HCT116 (cell line): ENCODE measurements around the gene CCDC15. TPM values are rescaled to one million over a fixed set of nuclear protein-coding genes. Genes with fewer than 3 reads are reported as not detected.

Experiments used
- ATAC-seq: fragments of 200-7000 bp; cut with Tn5 transposase; 2 replicates; pipeline ENCODE4 v1.9.1; 2020; ENCODE audit warnings: mild to moderate bottlenecking, moderate library complexity
- BruUV-seq: library from RNA; stranded (reverse); fragments of 400-500 nt; replicated peaks from 2 replicates; lab custom pipeline; 2021; lab: Mats Ljungman, UMichigan
- CTCF ChIA-PET: fragments of 300-600 bp; sonication (Branson Sonifier 250); formaldehyde crosslinking; loops from one replicate; lab custom pipeline; 2021; ENCODE audit warnings: antibody characterized with exemption; lab: Charles Lee
- POLR2A ChIA-PET: fragments of 300-600, 350-600 bp; sonication (Branson Sonifier 250); formaldehyde crosslinking; loops from one replicate; lab custom pipeline; 2021; ENCODE audit warnings: antibody characterized with exemption; lab: Charles Lee
- RAD21 ChIA-PET, 2 experiments: fragments of 300-600 bp; sonication (Branson Sonifier 250); formaldehyde crosslinking; loops; one replicate each; lab custom pipeline; 2023; ENCODE audit warnings: low total read pairs in 2 of 2; ENCODE audit not compliant: uncharacterized antibody in 2 of 2, unreplicated experiment in 2 of 2, low non-redundant PET in 1 of 2; lab: Charles Lee
- DNase-seq: peaks from one replicate; pipeline ENCODE4 v3.0.0-alpha.2; 2010; ENCODE audit warnings: low read depth, low spot score
- H2AFZ ChIP-seq: fragments of 200-600 bp; shearing (Covaris generic), sonication (generic); 2 replicates; pipeline ENCODE4 v1.6.1; 2017; ENCODE audit warnings: low read depth, mixed run types, mixed read lengths, antibody characterized with exemption, low read length; ENCODE audit not compliant: poor library complexity, severe bottlenecking
- H3K27ac ChIP-seq: 2 replicates; pipeline ENCODE4 v1.5.1; 2012; ENCODE audit warnings: low read depth, low read length
- H3K27me3 ChIP-seq: fragments of 200-600 bp; sonication (generic); 2 replicates; pipeline ENCODE4 v1.6.1; 2016; ENCODE audit warnings: mixed run types, low read length, mixed read lengths; ENCODE audit not compliant: insufficient read depth
- H3K36me3 ChIP-seq, 2 experiments: fragments of 200-500 bp in 1 of 2; fragments of 200-600 bp in 1 of 2; sonication (Bioruptor generic) in 1 of 2; sonication (generic) in 1 of 2; 2 replicates each; pipeline versions ENCODE4 v1.5.1 to v1.6.1; 2014 to 2016; ENCODE audit warnings: low read length in 2 of 2, inconsistent platforms in 1 of 2, mixed read lengths in 1 of 2, mixed run types in 1 of 2; ENCODE audit not compliant: insufficient read depth in 2 of 2, control insufficient read depth in 1 of 2
- H3K4me1 ChIP-seq, 2 experiments: fragments of 200-600 bp in 1 of 2; sonication (generic) in 1 of 2; 2 replicates each; pipeline versions ENCODE4 v1.5.1 to v1.6.1; 2012 to 2017; ENCODE audit warnings: low read length in 2 of 2, inconsistent platforms in 1 of 2, mild to moderate bottlenecking in 1 of 2, mixed read lengths in 1 of 2, mixed run types in 1 of 2, moderate library complexity in 1 of 2; ENCODE audit not compliant: insufficient read depth in 2 of 2, control insufficient read depth in 1 of 2
- H3K4me2 ChIP-seq: fragments of 200-600 bp; sonication (generic); 2 replicates; pipeline ENCODE4 v1.6.1; 2017; ENCODE audit warnings: mixed run types, low read length, mixed read lengths
- H3K4me3 ChIP-seq, 2 experiments: fragments of 200-600 bp in 1 of 2; sonication (generic) in 1 of 2; replicated peaks in 1 of 2; 2 replicates each; pipeline ENCODE4 v1.5.1; 2011 to 2016; ENCODE audit warnings: low read length in 2 of 2, control low read depth in 1 of 2, low read depth in 1 of 2, mild to moderate bottlenecking in 1 of 2, mixed read lengths in 1 of 2, mixed run types in 1 of 2
- H3K79me2 ChIP-seq: fragments of 200-600 bp; sonication (generic); 2 replicates; pipeline ENCODE4 v1.6.1; 2017; ENCODE audit warnings: mild to moderate bottlenecking, mixed run types, low read length, moderate library complexity, mixed read lengths; ENCODE audit not compliant: insufficient read depth
- H3K9ac ChIP-seq: fragments of 200-600 bp; sonication (generic); 2 replicates; pipeline ENCODE4 v1.6.1; 2016; ENCODE audit warnings: low read length, mixed read lengths
- H3K9me2 ChIP-seq: fragments of 200-600 bp; sonication (generic), shearing (Covaris generic); 2 replicates; pipeline ENCODE4 v1.6.1; 2017; ENCODE audit warnings: mixed run types, mild to moderate bottlenecking, moderate library complexity; ENCODE audit not compliant: insufficient read depth
- H3K9me3 ChIP-seq, 2 experiments: fragments of 200-500 bp in 1 of 2; fragments of 200-600 bp in 1 of 2; sonication (Bioruptor generic) in 1 of 2; sonication (generic) in 1 of 2; 2 replicates each; pipeline ENCODE4 v1.6.1; 2014 to 2017; ENCODE audit warnings: low read length in 2 of 2, mixed read lengths in 2 of 2, inconsistent platforms in 1 of 2, low read depth in 1 of 2, mild to moderate bottlenecking in 1 of 2, mixed run types in 1 of 2, moderate library complexity in 1 of 2; ENCODE audit not compliant: control insufficient read depth in 1 of 2, insufficient read depth in 1 of 2
- H4K20me1 ChIP-seq: fragments of 200-600 bp; sonication (generic), shearing (Covaris generic); 2 replicates; pipeline ENCODE4 v1.6.1; 2017; ENCODE audit warnings: mixed run types, mild to moderate bottlenecking, moderate library complexity; ENCODE audit not compliant: insufficient read depth
- EGR1 ChIP-seq: IDR thresholded peaks from 2 replicates; pipeline ENCODE4 v1.6.1; 2012; ENCODE audit warnings: low read depth
- EZH2phosphoT487 ChIP-seq: fragments of 200-600 bp; IDR thresholded peaks from 2 replicates; pipeline ENCODE4 v1.6.1; 2018; ENCODE audit warnings: antibody characterized with exemption, borderline replicate concordance
- MAX ChIP-seq: IDR thresholded peaks from 2 replicates; pipeline ENCODE4 v1.6.1; 2012
- REST ChIP-seq: IDR thresholded peaks from 2 replicates; pipeline ENCODE4 v1.6.1; 2012; ENCODE audit warnings: low read depth
- SP1 ChIP-seq: IDR thresholded peaks from 2 replicates; pipeline ENCODE4 v1.6.1; 2012; ENCODE audit warnings: low read depth
- SRF ChIP-seq: IDR thresholded peaks from 2 replicates; pipeline ENCODE4 v1.6.1; 2012; ENCODE audit warnings: low read depth
- TCF7L2 ChIP-seq: IDR thresholded peaks from 2 replicates; pipeline ENCODE4 v1.7.0; 2011; ENCODE audit warnings: borderline replicate concordance, inconsistent platforms; ENCODE audit not compliant: insufficient read depth, insufficient read length; ENCODE audit errors: extremely low read depth
- YY1 ChIP-seq: IDR thresholded peaks from 2 replicates; pipeline ENCODE4 v1.6.1; 2011; ENCODE audit warnings: low read length, low read depth, moderate library complexity, mild to moderate bottlenecking; ENCODE audit not compliant: insufficient replicate concordance; ENCODE audit errors: extremely low read depth
- ZNF274 ChIP-seq: fragments of 200-500 bp; sonication (Bioruptor generic); IDR thresholded peaks from 2 replicates; pipeline ENCODE4 v1.6.1; 2014; ENCODE audit warnings: mild to moderate bottlenecking, low read depth, low read length, inconsistent platforms
- intact Hi-C: fragments of 100-400 bp; cut with micrococcal nuclease; formaldehyde crosslinking; loops from 2 replicates; pipeline ENCODE4 v1.10.0; 2022
- total RNA-seq: library from RNA; stranded (reverse); gene quantifications from one replicate; pipeline ENCODE4 v1.2.1, GENCODE V29; 2021; ENCODE audit not compliant: unreplicated experiment
- TF ChIP-seq, protein P1 (sequence below), 3 experiments: fragments of 200-600 bp in 1 of 3; sonication (generic) in 1 of 3; IDR thresholded peaks in 2 of 3; conservative IDR thresholded peaks in 1 of 3; 2 replicates each; pipeline ENCODE4 v1.5.1; 2012 to 2017; ENCODE audit warnings: low read depth in 2 of 3, low read length in 2 of 3, antibody characterized with exemption in 1 of 3, borderline replicate concordance in 1 of 3, control low read depth in 1 of 3, mild to moderate bottlenecking in 1 of 3, mixed read lengths in 1 of 3, mixed run types in 1 of 3, moderate library complexity in 1 of 3; ENCODE audit not compliant: insufficient read depth in 1 of 3

The CCDC15 gene
- total RNA-seq, 1 experiment from 2014 or later, result 2.4 TPM

GRCh38 chr11:125079151-125079877, 125.3 kb downstream of the CCDC15 start:
- Histone ChIP-seq H3K79me2 (no peaks in the 10 kb centered on the region), H3K9ac (no peak overlapping the region), H3K9me3 (no peaks in the 10 kb centered on the region), H3K36me3 (no peaks in the 10 kb centered on the region), H3K4me3 (no peak overlapping the region), H3K9me2 (no peaks in the 10 kb centered on the region), H2AFZ (no peak overlapping the region), H3K4me1 (peaks cover 8 to 63% of the 10 kb centered on the region in 2 experiments; a peak in 2 of 4 replicates), H3K4me2 (peak overlapping the region; percentile 36), H3K27ac (no peak overlapping the region), H4K20me1 (no peaks in the 10 kb centered on the region), H3K27me3 (no peaks in the 10 kb centered on the region)
- RAD21 ChIA-PET, result interaction anchor here in 1 of 2 experiments (0.6 kb wide), 1 partner anchor 16 kb away, joined by 3 read pairs; the partner anchor contains the start of gene SLC37A2
- BruUV-seq, result no TSS peak
- DNase-seq (no peak), ATAC-seq (no peak)
- CTCF ChIA-PET, result interaction anchor here (1.2 kb wide), 2 partner anchors 9 to 12 kb away, joined by 3 read pairs; no protein-coding TSS in a partner anchor
- TF ChIP-seq SRF, result no peak
- TF ChIP-seq, protein P1, sequence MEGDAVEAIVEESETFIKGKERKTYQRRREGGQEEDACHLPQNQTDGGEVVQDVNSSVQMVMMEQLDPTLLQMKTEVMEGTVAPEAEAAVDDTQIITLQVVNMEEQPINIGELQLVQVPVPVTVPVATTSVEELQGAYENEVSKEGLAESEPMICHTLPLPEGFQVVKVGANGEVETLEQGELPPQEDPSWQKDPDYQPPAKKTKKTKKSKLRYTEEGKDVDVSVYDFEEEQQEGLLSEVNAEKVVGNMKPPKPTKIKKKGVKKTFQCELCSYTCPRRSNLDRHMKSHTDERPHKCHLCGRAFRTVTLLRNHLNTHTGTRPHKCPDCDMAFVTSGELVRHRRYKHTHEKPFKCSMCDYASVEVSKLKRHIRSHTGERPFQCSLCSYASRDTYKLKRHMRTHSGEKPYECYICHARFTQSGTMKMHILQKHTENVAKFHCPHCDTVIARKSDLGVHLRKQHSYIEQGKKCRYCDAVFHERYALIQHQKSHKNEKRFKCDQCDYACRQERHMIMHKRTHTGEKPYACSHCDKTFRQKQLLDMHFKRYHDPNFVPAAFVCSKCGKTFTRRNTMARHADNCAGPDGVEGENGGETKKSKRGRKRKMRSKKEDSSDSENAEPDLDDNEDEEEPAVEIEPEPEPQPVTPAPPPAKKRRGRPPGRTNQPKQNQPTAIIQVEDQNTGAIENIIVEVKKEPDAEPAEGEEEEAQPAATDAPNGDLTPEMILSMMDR (IDR thresholded peaks at IDR 0.05 in 2 of 3, conservative IDR thresholded peaks at IDR 0.05 in 1 of 3; ENCODE audit: borderline replicate concordance in 1 of 3, insufficient read depth in 1 of 3, low read depth in 2 of 3, low read length in 2 of 3), result no peak
- no peak for TF ChIP-seq ZNF274
- no peak for TF ChIP-seq TCF7L2
- TF ChIP-seq EZH2phosphoT487, result no peak
- TF ChIP-seq REST, result no peak
- TF ChIP-seq SP1, result no peak
- no peak for TF ChIP-seq MAX
- TF ChIP-seq YY1, result no peak
- TF ChIP-seq EGR1, result no peak
- POLR2A ChIA-PET, result no interaction called here
- intact Hi-C loops, result no loop called here
